Dedifferentiated amniotic fluid mesenchymal stem cell (primary cell): Measurements from ENCODE around the gene POLG2.
"Not testable (repeated sequence)": the region's sequence is repeated elsewhere in the genome, so short reads cannot be mapped to it uniquely, and the experiment has no call there.

Experiments
- DNase-seq: peaks from one replicate; pipeline ENCODE4 v3.0.0-alpha.2; 2016; ENCODE audit errors: extremely low spot score

Gene POLG2

DNA sequence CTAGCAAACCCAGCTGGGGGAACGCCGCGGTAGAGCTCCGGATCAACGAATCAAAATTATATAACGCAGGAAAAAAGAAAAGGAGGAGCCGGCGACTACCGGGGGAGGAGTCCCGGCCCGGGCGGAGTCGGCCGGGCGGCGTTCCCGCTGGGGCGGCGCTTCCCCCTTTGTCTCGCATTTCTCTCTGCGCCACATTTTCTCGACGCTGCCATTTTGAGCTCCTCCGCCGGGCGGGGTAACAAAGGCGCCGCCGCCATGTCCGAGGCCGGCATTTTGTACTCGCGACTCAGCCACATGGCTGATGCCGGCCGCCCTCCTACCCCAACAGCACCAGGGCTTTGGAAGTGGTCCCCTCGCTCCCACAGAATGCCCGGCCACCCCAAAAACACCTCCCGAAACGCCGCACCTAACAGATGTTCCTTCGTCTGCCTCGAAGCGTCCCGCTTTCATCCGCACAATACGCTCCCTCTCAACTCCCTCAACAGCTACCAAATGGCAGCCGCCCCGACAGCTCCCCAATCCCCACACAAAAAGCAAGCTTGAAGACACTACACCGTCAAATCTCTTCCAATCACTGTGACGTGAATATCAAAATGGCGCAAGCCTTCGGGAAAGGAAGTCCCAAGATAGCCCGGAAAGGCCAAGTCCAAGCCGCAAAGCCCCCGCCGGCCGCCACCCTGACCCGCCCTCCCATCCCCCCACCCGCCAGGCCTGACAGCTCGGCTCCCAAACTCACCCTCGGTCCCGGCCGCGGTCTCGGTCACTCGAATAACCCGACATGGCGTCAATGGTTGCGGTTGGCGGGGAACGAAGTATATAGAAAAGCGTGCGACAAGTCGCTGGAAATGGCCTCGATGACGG, 8.7 kb upstream of the POLG2 start:
- peak; percentile 81 for DNase-seq

DNA sequence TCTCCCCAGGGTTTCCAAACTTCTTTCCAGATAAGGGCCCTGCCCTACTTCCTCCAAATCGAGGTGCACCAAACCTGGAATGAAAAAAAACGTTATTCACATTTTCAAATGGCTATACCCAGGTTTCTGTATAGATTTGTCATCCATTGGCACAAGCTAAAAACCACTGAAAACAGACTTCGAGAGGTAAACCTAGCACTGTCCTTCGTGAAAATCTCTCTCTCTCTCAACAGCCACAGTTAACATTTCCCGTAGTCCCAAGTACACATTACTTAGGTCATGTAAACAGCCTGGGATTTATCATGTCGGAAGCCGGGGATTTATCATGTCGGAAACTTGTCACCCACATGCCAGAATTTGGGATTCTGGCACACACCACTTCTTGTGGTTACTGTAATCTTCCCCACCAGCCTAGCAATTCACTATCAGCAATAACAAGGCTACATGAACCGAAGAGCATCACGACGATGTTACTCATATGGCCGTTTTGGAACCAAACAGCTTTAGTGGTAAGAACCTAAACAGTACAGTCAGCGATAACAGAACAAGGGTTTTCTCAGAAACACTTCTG, 8.0 kb upstream of the POLG2 start:
- no peak for DNase-seq

DNA sequence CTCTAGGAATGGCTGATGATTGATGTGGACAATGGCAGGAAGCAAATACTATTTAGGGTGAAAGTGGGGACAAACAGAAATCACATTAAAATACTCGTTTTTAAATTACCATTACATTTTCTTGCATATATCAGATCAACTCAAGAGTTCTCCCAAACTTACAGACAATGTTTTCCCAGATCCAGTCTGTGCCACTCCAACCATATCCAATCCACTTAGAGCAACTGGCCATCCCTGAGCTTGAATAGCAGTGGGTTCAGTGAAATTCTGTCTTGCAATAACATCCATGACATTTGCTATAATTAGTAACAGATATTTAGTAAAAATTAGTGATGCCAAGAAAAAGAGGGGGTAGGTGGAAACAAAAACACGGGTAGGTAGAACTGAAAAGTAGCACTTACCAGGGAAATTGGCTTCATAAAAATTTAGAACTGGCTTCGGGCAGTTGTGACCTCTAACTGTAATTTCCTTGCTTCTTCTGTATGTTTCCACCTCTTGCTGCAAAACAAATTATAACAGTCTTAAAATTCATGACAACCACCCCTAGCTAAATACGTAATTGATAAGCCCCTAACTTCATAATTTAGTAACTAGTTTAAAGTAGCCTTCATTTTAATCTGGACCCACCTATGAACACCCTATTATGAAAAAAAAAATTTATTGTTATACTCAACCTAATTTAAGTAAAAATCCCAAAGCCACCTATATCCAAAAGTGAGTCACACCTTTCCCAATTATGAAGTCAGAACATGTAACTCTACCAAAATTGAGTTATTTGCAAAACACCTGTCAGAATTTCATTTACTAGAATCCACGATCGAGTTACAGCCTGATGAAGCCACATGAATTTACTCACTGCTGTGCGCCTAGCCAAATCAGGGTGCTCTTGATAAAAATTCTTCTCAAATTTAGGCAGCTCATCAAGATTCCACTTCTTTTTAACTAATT, 7.2 kb upstream of the POLG2 start:
- DNase-seq, result no peak

GRCh38 chr17:64503341-64503740, 6.5 kb upstream of the POLG2 start:
- no peak for DNase-seq

- DNase-seq, result no peak
These were observed 6.0 kb upstream of the POLG2 start for GRCh38 chr17:64502809-64503208.

DNA sequence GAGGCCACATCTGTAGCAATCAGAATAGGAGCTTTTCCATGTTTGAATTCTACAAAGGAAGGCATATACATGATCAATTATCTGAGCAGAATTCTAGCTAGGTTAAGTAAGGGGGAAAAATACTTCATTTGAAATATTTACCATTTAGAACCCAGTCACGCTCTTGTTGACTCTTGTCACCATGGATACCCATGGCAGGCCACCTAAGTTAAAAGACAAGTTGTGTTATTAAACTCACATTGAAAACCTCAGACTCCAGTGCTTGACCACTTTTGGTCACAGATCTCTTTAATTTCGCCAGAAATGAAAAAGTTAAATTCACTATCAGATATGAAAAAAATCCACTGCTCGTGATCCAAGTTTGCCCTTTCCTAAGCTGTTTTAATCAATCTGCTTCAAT, 5.2 kb upstream of the POLG2 start:
- DNase-seq, result no peak

DNA sequence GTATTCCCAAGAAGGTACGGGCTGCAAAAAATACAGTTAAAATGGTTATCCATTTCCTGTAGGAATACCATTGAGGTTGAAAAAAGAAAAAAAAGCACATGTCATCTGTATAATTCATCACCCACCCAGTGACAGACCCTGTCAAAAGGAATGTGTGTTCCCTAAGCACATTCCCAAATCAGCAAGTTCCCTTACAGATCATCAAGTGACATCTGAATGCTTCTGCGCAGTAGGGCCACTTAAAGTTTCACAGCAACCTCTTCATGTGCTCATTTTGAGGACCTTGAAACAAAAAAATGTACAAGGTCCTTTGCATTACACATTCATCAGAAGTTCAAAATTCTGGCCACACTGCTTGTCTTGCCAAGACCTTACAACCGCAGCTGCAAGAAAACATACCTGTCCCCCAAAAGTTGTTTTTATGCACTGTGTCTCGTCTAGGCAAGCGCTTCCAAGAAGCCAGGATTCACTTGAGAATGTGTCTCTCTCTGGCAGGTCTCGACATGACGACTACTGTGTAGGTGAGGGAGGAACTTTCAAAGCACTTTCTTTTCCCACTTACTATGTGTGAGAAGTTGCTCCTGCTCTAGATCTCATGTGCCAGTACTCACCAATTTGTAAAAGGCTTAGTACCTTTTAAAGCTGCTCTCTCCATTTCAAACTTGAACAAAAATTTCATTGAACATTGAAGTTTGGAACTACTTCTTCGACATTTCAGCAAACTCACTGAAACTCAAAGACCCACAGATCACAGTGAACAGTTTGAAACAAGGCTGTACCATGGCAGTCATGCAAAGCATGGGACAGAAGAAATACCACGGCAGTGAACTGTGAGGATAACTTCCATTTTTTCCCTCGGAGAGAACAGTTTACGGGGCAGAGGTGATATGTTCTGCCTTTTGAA, 4.3 kb upstream of the POLG2 start:
- DNase-seq, result no peak

DNA sequence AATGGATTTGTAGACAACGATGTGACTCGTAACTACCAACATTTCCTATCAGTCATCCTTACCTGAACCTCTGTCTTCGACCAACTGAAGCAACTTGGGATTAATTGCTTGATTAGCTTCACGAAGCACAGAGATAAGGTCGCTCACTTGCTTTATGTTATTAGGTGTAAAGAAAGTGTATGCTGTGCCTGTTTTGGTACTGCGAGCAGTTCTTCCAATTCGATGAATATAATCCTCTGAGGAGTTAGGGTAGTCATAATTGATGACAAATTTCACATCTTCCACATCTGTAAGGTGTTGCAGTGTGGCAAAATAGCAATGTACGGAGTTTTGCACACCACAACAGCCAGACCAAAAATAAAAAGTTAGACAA, 3.6 kb upstream of the POLG2 start:
- no peak for DNase-seq

DNA sequence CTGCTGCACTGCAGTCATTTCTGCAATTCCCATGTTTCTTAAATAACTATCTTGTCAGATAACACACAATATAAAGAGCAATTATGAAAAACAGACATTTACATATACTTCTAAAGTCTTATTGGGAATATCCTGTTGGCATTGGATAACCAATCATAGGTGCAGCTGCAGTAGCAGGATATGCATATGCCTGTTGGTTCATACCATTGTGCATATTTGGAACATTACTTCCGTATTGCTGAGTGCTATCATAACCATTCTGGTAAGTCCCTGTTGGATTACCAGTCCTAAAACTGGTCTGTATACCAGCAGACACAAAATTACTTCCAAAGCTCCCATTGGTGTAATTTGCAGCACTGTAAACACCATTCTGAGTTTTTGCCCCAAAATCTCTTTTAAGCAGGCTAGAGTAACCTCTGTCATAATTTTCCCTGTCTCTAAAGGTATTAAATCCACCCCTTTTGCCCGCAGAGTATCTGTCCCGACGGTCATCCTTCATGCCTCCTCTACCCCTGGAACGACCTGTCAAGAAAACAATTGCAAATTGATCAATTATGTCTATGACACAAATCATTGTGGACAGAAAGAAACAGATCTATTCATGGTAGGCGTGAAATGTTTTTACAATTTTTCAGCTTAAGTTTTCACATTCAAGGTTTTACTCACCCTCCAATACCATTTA, 3.1 kb upstream of the POLG2 start:
- no peak for DNase-seq

DNA sequence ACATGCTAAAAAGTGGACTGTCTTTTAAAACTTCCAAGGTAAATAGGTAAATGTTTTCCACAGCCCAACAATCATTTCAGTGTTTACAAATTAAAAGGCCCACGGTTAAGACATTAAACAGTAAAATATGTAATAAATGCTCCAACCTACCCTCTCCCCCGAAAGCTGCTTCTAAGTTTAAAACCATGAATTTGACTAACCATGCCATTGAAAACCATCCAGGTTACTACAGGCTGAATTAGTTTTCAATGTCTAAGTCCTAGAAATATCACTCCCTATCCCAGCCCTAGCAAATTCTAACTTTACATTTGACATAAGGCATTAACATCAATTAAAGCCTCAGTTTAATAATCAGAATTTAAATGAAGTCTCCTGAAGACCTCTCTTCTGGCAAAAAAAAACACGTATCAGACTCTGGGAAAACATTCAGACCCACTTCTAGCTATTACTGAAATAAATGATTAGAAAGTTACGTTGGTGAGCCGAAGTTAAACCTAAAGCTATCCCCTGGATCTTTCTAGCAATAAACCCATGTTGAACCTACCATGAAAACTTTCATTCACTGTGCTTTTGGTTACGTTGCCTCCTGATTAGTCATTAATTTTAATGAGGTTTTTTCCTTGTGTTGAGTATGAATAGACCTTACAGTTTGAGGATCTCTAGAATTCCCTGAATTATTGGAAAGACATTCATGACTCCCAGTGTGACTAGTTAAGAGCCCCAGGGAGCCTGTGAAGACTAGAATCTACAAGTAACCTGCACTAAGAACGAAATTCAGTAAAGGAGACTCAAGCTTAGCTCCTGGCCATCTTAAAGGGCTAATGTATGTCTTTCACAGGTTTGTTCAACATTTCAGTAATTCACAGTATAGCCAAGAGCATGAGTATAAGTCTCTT, 1.7 kb upstream of the POLG2 start:
- no peak for DNase-seq

DNA sequence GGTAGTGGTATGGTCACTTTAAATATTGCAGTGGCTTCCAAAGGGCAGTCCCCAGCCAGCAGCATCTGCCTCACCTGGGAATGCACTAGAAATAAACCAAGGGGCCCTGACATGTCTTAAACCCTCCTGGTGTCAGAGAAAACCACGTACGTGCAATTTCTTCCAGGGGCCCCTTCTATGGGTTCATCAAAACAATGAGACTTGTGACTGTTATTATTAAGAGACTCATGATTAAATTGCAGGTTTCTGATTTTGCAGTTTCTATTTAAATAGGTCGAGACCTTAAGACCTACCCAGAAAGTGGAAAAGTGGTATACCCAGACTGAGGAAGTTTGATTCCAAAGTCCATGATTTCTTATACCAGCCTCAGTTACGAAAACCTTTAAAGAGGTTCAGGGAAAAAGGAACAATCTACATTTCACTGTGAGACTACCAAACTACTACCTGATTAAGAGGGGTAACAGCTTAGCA, 746 bp upstream of the POLG2 start:
- no peak for DNase-seq

DNA sequence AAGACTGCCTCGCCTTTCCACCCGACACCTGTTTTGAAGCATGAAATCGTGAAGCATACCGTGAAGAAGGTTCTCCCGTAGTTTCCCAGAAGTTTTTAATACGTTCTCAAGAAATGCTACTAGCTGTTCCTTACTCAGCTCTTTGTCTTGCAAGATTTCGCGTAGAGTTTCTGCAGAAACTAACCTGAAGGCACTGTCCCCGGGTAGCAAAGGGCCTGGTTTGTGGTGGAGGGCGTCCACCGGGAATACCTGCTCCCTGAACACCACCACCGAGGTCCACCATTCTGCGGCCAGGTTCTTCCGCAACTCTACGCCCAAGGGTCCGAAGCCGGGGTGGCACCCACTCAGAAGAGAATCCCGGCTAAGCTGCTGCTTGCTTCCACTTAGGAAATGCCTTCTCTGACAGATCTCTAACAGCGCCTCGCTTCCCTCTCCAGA, 487 bp downstream of the POLG2 start:
- no peak for DNase-seq

- not testable (repeated sequence) for DNase-seq
These were observed 1.6 kb downstream of the POLG2 start for GRCh38 chr17:64495300-64495699.

- no peak for DNase-seq
These were observed 2.7 kb downstream of the POLG2 start for GRCh38 chr17:64494121-64494520.

- no peak for DNase-seq
These were observed 4.3 kb downstream of the POLG2 start for GRCh38 chr17:64492481-64493109.

- DNase-seq, result no peak
These were observed 4.9 kb downstream of the POLG2 start for GRCh38 chr17:64491994-64492393.

DNA sequence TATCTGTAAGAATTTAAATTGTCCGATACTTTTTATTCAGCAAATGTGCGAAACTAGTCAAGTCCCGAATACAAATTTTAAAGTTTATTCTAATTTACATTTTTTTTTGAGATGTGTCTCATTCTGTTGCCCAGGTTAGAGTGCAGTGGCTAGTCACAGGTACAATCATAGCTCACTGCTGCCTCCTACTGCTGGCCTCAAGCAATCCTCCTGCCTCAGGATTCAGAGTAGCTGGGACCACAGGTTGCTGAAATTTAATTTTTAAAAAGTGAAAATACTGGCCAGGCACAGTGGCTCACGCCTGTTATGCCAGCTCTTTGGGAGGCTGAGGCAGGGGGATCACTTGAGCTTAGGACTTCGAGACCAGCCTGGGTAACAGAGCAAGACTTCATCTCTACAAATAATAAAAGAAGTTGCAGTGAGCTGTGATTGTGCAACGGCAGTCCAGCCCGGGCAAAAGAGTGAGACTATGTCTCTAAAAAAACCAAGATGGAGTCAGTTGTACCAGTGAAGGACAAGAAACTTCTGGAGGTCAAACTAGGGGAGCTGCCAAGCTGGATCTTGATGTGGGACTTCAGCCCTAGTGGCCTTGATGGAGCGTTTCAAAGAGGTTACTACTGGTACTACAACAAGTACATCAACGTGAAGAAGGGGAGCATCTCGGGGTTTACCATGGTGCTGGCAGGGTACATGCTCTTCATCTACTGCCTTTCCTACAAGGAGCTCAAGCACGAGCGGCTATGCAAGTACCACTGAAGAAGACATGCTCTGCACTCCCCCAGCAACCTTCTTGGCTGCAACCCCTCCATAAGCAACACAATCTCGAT, 5.6 kb downstream of the POLG2 start:
- no peak for DNase-seq

- DNase-seq, result no peak
These were observed 8.6 kb downstream of the POLG2 start for GRCh38 chr17:64488301-64488700.
